ENCODE results near the gene ST8SIA5.

The ST8SIA5 gene

GRCh38 chr18:46663539-46663938, 93.3 kb downstream of the ST8SIA5 start:
- WGBS (ENCODE audit: insufficient coverage), result no CpG with 5 or more reads among the region's 1 CpG
- no peaks in the 10 kb centered on the region for H3K4me1 ChIP-seq (ENCODE audit: control extremely low read depth in 1 of 4, control insufficient read depth in 4 of 4, insufficient read depth in 4 of 4, low read length in 3 of 4)
- H3K27me3 ChIP-seq (replicated peaks in 2 of 5; ENCODE audit: control insufficient read depth in 4 of 5, insufficient read depth in 5 of 5, low read length in 4 of 5), result peaks cover 0 to 8% (median under 1%) of the 10 kb centered on the region in 5 experiments
- H3K36me3 ChIP-seq (ENCODE audit: control insufficient read depth in 4 of 4, insufficient read depth in 4 of 4, low read length in 3 of 4), result no peaks in the 10 kb centered on the region
- H3K9me3 ChIP-seq (ENCODE audit: control extremely low read depth in 1 of 5, control insufficient read depth in 4 of 5, insufficient read depth in 2 of 5, low read depth in 1 of 5, low read length in 4 of 5), result peaks cover 0 to 2% (median 0%) of the 10 kb centered on the region in 5 experiments
- ChIA-PET POLR2A (no interaction called here), CTCF (no interaction called here)
- DNase-seq, result no peak
- H3K4me3 ChIP-seq (ENCODE audit: control insufficient read depth in 1 of 7, extremely low read depth in 1 of 7, insufficient read depth in 4 of 7, low read depth in 2 of 7, low read length in 6 of 7), result no peak overlapping the region
- H3K27ac ChIP-seq (ENCODE audit: insufficient read depth in 1 of 2, low read depth in 1 of 2, low read length in 2 of 2, poor library complexity in 1 of 2, severe bottlenecking in 2 of 2), result no peak overlapping the region

GRCh38 chr18:46660957-46661749, 95.7 kb downstream of the ST8SIA5 start:
- POLR2A ChIA-PET, result no interaction called here
- WGBS (ENCODE audit: insufficient coverage), result 99% methylated on average over 8 of the region's 9 CpGs
- DNase-seq, result no peak
- Histone ChIP-seq H3K36me3 (ENCODE audit: control insufficient read depth in 4 of 4, insufficient read depth in 4 of 4, low read length in 3 of 4) (no peaks in the 10 kb centered on the region), H3K4me1 (ENCODE audit: control extremely low read depth in 1 of 4, control insufficient read depth in 4 of 4, insufficient read depth in 4 of 4, low read length in 3 of 4) (peaks cover 0 to 4% (median 0%) of the 10 kb centered on the region in 4 experiments), H3K27ac (ENCODE audit: insufficient read depth in 1 of 2, low read depth in 1 of 2, low read length in 2 of 2, poor library complexity in 1 of 2, severe bottlenecking in 2 of 2) (no peak overlapping the region), H3K4me3 (ENCODE audit: control insufficient read depth in 1 of 7, extremely low read depth in 1 of 7, insufficient read depth in 4 of 7, low read depth in 2 of 7, low read length in 6 of 7) (no peak overlapping the region), H3K27me3 (replicated peaks in 2 of 5; ENCODE audit: control insufficient read depth in 4 of 5, insufficient read depth in 5 of 5, low read length in 4 of 5) (peaks cover 0 to 8% (median 0%) of the 10 kb centered on the region in 5 experiments), H3K9me3 (ENCODE audit: control extremely low read depth in 1 of 5, control insufficient read depth in 4 of 5, insufficient read depth in 2 of 5, low read depth in 1 of 5, low read length in 4 of 5) (peaks cover 0 to 2% (median 0%) of the 10 kb centered on the region in 5 experiments)
- CTCF ChIA-PET, result interaction anchor here (0.7 to 6.8 kb wide), 9 partner anchors 9 to 514 kb away, joined by 3 to 75 read pairs (median 4); a partner anchor contains a TSS

DNA sequence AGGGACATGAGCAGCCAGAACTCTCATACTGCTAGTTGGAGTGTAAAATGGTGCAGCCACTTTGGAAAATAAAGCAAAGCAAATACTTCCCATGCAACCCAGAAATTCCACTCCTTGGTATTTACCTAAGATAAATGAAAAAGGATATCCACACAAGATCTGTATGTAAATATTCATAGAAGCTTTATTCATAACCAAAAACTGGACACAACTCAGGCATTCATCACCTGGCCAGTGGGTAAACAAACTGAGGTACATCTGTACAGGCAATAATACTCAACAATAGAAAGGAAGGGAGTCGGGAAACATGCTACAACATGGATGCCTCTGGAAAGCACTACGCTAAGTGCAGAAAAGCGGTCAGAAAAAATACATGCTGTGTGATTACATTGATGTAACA, 97.4 kb downstream of the ST8SIA5 start:
- no peak overlapping the region for H3K27ac ChIP-seq (ENCODE audit: insufficient read depth in 1 of 2, low read depth in 1 of 2, low read length in 2 of 2, poor library complexity in 1 of 2, severe bottlenecking in 2 of 2)
- CTCF ChIA-PET, result interaction anchor here (1.3 to 6.8 kb wide), 7 partner anchors 11 to 512 kb away, joined by 3 to 75 read pairs (median 22); no protein-coding TSS in a partner anchor
- no peak for DNase-seq

DNA sequence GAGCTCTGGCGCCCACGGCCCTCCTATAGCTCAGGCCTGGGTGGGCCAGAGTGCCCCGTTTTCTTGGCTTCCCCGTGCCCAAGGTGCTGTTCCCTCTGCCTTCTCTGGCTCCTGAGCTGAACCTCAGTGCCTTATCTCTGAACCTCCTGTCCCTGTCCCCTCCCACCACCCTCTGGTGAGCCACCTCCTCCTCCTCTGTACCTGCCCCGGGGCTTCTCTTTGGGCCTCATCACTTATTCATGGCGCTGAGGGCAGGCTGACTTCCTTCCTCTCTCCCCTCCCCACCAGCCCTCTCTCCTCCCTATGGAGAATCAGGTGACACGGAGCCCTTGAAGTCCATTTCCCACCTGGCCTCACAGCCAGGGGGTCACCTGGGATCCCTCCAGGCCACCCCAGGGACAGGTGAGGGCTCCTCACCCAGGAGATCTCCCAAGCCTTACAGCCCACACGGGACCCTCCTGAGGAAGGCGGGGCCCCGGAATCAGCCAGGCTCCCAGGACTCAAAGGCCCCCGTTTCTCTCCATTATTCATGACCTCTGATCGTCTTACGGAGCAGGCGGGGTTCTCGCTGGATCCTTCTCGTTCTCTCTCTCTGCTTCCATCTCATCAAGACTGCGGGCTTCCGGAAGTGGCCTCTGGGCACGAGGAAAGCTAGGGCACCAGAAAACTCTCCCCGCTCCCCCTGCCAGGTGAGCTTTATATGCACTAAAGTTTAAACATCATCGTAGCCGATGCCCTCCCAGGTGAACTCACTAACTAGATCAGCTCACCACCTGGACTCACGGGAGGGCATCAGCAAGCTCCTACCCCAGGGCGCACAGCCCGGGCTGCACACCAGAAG, 99.5 kb downstream of the ST8SIA5 start, which contains the start of gene LOXHD1:
Gene LOXHD1, minus strand, starts transcription at position 106 of the 841 bp plus-strand sequence. CDS start 187 bp downstream, outside the sequence.
- no peak for DNase-seq
- no peaks in the 10 kb centered on the region for H3K27me3 ChIP-seq (replicated peaks in 2 of 5; ENCODE audit: control insufficient read depth in 4 of 5, insufficient read depth in 5 of 5, low read length in 4 of 5)
- no peak within 1 kb of the TSS for H3K4me3 ChIP-seq (ENCODE audit: control insufficient read depth in 1 of 7, extremely low read depth in 1 of 7, insufficient read depth in 4 of 7, low read depth in 2 of 7, low read length in 6 of 7)
- H3K36me3 ChIP-seq (ENCODE audit: control insufficient read depth in 4 of 4, insufficient read depth in 4 of 4, low read length in 3 of 4), result no peaks in the 10 kb centered on the region
- WGBS (ENCODE audit: insufficient coverage), result 79% methylated on average over 22 of the region's 25 CpGs
- POLR2A ChIA-PET, result interaction anchor here (0.7 kb wide), 1 partner anchor 260 kb away, joined by 3 read pairs; the partner anchor contains the start of genes KATNAL2 and PIAS2
- H3K9me3 ChIP-seq (ENCODE audit: control extremely low read depth in 1 of 5, control insufficient read depth in 4 of 5, insufficient read depth in 2 of 5, low read depth in 1 of 5, low read length in 4 of 5), result no peaks in the 10 kb centered on the region
- H3K4me1 ChIP-seq (ENCODE audit: control extremely low read depth in 1 of 4, control insufficient read depth in 4 of 4, insufficient read depth in 4 of 4, low read length in 3 of 4), result peaks cover 0 to 4% (median 0%) of the 10 kb centered on the region in 4 experiments
- CTCF ChIA-PET, result interaction anchor here (0.6 to 6.8 kb wide), 36 partner anchors 8 to 510 kb away, joined by 3 to 75 read pairs (median 4); a partner anchor contains a TSS
- no peak within 1 kb of the TSS for H3K27ac ChIP-seq (ENCODE audit: insufficient read depth in 1 of 2, low read depth in 1 of 2, low read length in 2 of 2, poor library complexity in 1 of 2, severe bottlenecking in 2 of 2)

More for the DNA sequence above, 97.4 kb downstream of the ST8SIA5 start:
- H3K36me3 ChIP-seq (ENCODE audit: control insufficient read depth in 4 of 4, insufficient read depth in 4 of 4, low read length in 3 of 4), result no peaks in the 10 kb centered on the region
- POLR2A ChIA-PET, result no interaction called here
- no peak overlapping the region for H3K4me3 ChIP-seq (ENCODE audit: control insufficient read depth in 1 of 7, extremely low read depth in 1 of 7, insufficient read depth in 4 of 7, low read depth in 2 of 7, low read length in 6 of 7)
- H3K4me1 ChIP-seq (ENCODE audit: control extremely low read depth in 1 of 4, control insufficient read depth in 4 of 4, insufficient read depth in 4 of 4, low read length in 3 of 4), result peaks cover 0 to 4% (median 0%) of the 10 kb centered on the region in 4 experiments
- peaks cover 0 to 6% (median 0%) of the 10 kb centered on the region in 5 experiments for H3K27me3 ChIP-seq (replicated peaks in 2 of 5; ENCODE audit: control insufficient read depth in 4 of 5, insufficient read depth in 5 of 5, low read length in 4 of 5)
- H3K9me3 ChIP-seq (ENCODE audit: control extremely low read depth in 1 of 5, control insufficient read depth in 4 of 5, insufficient read depth in 2 of 5, low read depth in 1 of 5, low read length in 4 of 5), result peaks cover 0 to 2% (median 0%) of the 10 kb centered on the region in 5 experiments
- WGBS (ENCODE audit: insufficient coverage), result 100% methylated on average over 1 of the region's 3 CpGs

DNA sequence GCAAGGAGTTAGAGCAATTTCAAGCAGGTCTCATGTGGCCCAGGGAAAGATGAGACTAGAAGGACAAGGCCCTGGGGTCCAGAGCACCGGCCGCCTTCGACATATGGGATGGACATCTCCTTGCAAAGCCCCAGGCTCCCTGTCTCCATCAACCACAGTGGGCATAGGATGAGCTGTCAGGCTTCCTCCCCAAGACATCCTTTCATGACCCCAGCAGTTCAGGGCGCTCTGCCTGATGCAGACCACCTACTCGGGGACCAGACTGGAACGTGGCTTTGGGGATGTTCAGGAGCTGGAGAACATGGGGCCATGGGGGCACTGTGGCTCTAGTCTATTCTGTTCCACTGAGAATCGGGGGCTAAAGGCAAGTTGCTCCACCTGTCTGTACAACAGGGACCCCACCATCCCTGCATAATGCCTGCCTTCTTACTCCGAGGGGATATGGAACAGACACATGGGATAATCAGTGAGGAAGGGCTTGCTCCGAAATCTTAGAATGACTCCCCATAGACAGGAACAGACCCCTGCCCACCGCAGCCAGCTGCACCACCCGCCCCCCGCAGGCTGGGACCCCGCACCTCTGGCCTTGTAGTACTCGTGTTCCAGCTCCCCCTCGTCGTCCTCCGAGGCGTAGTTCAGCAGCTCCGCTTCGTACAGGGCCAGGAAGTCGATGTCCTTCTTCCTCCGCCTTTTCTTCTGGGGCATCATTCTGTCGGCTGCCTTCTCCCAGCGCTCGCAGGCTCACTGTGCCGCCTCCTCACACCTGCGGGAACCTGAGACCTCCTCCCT, 100.3 kb downstream of the ST8SIA5 start:
- Histone ChIP-seq H3K36me3 (ENCODE audit: control insufficient read depth in 4 of 4, insufficient read depth in 4 of 4, low read length in 3 of 4) (no peaks in the 10 kb centered on the region), H3K27me3 (replicated peaks in 2 of 5; ENCODE audit: control insufficient read depth in 4 of 5, insufficient read depth in 5 of 5, low read length in 4 of 5) (no peaks in the 10 kb centered on the region), H3K4me3 (ENCODE audit: control insufficient read depth in 1 of 7, extremely low read depth in 1 of 7, insufficient read depth in 4 of 7, low read depth in 2 of 7, low read length in 6 of 7) (no peak overlapping the region), H3K4me1 (ENCODE audit: control extremely low read depth in 1 of 4, control insufficient read depth in 4 of 4, insufficient read depth in 4 of 4, low read length in 3 of 4) (peaks cover 0 to 4% (median 0%) of the 10 kb centered on the region in 4 experiments), H3K27ac (ENCODE audit: insufficient read depth in 1 of 2, low read depth in 1 of 2, low read length in 2 of 2, poor library complexity in 1 of 2, severe bottlenecking in 2 of 2) (no peak overlapping the region), H3K9me3 (ENCODE audit: control extremely low read depth in 1 of 5, control insufficient read depth in 4 of 5, insufficient read depth in 2 of 5, low read depth in 1 of 5, low read length in 4 of 5) (no peaks in the 10 kb centered on the region)
- ChIA-PET CTCF (interaction anchor here (0.7 to 6.8 kb wide), 11 partner anchors 9 to 504 kb away, joined by 3 to 75 read pairs (median 4); no protein-coding TSS in a partner anchor), POLR2A (no interaction called here)
- no peak for DNase-seq
- 94% methylated on average over 27 of the region's 27 CpGs for WGBS (ENCODE audit: insufficient coverage)

GRCh38 chr18:46652372-46652771, 104.5 kb downstream of the ST8SIA5 start:
- DNase-seq, result no peak
- no peak overlapping the region for H3K27ac ChIP-seq (ENCODE audit: insufficient read depth in 1 of 2, low read depth in 1 of 2, low read length in 2 of 2, poor library complexity in 1 of 2, severe bottlenecking in 2 of 2)
- peaks cover 0 to 4% (median 0%) of the 10 kb centered on the region in 4 experiments for H3K4me1 ChIP-seq (ENCODE audit: control extremely low read depth in 1 of 4, control insufficient read depth in 4 of 4, insufficient read depth in 4 of 4, low read length in 3 of 4)
- H3K9me3 ChIP-seq (ENCODE audit: control extremely low read depth in 1 of 5, control insufficient read depth in 4 of 5, insufficient read depth in 2 of 5, low read depth in 1 of 5, low read length in 4 of 5), result no peaks in the 10 kb centered on the region
- CTCF ChIA-PET, result no interaction called here
- POLR2A ChIA-PET, result no interaction called here
- no peak overlapping the region for H3K4me3 ChIP-seq (ENCODE audit: control insufficient read depth in 1 of 7, extremely low read depth in 1 of 7, insufficient read depth in 4 of 7, low read depth in 2 of 7, low read length in 6 of 7)
- H3K36me3 ChIP-seq (ENCODE audit: control insufficient read depth in 4 of 4, insufficient read depth in 4 of 4, low read length in 3 of 4), result no peaks in the 10 kb centered on the region
- H3K27me3 ChIP-seq (replicated peaks in 2 of 5; ENCODE audit: control insufficient read depth in 4 of 5, insufficient read depth in 5 of 5, low read length in 4 of 5), result peaks cover 0 to 3% (median 0%) of the 10 kb centered on the region in 5 experiments

Measured in common myeloid progenitor, CD34-positive (primary cell).